NCI-H1105 treated with DMSO at 0.1 percent for 48 hours (cell line): ENCODE results near the gene KCTD18.

Experiments
- DNase-seq: peaks from one replicate; lab custom pipeline; 2025; lab: John Stamatoyannopoulos, UW

Gene KCTD18

GRCh38 chr2:200484934-200485333 lies 24.9 kb downstream of the KCTD18 start:
- DNase-seq, result no peak

- peak; percentile 25 for DNase-seq
Observed at GRCh38 chr2:200483729-200484198, 26.1 kb downstream of the KCTD18 start.

- no peak for DNase-seq
Observed at GRCh38 chr2:200482194-200482593, 27.7 kb downstream of the KCTD18 start.

GRCh38 chr2:200479692-200480265 lies 30.1 kb downstream of the KCTD18 start:
- no peak for DNase-seq

DNA sequence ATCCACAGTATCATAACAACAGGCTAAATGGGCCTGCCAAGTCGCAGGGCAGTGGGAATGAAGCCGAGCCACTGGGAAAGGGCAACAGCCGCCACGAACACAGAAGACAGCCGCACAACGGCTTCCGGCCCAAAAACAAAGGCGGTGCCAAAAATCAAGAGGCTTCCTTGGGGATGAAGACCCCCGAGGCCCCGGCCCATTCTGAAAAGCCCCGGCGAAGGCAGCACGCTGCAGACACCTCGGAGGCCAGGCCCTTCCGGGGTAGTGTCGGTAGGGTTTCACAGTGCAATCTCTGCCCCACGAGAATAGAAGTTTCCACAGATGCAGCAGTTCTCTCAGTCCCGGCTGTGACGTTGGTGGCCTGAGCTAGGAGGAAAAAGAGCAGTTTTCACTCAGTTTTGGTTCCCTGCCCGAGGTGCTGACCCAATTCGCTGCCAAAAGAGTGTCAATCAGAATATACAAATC lies 32.2 kb downstream of the KCTD18 start:
- no peak for DNase-seq

DNA sequence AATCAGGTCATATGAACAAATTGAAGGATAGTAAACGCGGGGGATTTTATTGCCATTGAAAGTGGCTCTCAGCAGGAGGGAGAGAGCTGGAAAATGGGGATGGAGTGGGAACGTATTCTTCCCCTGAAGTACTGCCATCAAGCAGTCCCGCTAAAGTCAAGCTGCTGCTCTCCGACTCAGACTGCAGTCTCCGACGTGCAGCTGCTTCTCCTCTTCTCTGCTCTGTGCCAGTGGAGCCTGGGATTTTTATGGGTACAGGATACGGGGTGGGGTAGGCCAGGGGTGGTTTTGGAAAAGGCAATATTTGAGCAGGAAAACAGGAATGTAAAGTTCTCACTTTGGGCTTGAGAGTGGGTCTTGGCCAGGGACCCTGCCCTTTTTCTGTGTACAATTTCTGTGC lies 33.0 kb downstream of the KCTD18 start:
- no peak for DNase-seq

DNA sequence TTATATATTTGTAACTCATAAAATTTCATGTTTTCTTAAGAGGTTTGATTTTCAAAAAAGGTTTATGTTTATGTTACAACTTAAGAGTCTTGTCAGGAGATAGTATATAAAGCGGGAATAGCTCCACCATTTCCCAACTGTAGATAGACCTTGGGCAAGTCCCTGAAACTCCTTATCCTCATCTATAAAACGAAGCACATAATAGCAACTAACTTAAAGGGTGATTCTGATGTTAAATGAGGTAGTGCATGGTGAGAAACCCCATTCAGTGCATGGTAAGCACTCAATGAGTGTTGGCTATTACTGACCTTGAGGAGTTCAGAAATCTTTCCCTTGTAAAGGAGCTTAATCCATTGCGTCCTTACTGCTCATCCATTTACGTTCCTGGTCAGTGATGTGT lies 34.1 kb downstream of the KCTD18 start:
- no peak for DNase-seq

GRCh38 chr2:200472853-200473464 lies 36.9 kb downstream of the KCTD18 start:
- DNase-seq, result no peak

DNA sequence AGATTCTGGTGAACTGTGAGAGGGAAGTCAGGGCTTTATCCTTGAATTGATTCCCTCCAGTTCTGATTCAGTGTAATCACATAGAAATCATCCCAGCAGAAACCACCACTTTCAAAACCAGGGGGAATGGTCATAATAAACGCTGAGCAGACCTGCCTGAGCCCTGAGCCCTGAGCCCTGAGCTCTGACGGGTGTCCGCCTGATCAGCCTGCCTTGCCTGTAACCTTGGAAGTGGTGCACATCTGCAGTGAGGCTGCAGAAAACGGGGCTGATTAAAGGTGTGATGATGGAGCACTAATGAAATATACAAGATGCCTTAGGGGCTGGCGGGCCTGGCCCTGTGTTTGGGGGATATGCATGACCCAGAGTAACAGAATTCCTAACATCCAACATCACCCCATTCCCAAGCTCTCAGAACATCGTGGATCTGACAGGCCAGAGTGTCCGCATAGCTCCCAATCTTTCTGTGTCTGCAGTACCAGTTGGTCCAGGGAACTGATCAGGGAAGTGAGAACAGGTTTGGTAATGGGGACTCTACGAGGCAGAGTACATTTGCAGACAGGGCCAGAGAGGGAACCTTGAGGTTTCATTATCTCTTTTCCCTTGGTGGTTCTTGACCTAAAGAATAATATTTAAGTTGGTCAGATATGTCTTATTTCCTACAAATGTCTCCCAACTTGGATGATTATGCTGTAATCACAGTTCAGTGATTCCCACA lies 37.8 kb downstream of the KCTD18 start:
- no peak for DNase-seq

DNA sequence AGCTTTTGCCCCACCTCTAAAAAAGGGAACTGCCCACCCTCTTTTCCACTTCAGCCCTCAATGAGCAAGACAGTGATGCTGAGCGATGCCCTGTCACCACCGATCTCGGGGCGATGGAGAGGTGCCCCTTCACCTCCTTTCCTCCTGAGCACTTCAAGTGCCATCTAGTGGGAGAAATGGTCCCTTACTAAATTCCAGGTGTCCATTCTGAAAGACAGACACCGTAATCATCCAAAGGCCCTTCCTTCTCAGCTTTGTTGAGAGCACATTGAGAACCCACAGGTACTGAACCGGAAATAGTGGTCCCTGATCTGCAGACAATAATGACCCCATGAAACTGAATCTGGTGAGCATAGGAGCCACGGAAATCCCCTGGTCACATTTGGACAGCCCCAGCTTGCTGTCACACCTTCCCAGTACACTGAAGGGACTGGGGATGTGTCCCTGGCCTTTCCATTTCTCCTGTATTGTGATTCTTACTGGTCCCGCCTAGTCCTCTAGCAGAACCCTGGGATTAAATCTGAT lies 38.5 kb downstream of the KCTD18 start:
- peak; percentile 32 for DNase-seq

DNA sequence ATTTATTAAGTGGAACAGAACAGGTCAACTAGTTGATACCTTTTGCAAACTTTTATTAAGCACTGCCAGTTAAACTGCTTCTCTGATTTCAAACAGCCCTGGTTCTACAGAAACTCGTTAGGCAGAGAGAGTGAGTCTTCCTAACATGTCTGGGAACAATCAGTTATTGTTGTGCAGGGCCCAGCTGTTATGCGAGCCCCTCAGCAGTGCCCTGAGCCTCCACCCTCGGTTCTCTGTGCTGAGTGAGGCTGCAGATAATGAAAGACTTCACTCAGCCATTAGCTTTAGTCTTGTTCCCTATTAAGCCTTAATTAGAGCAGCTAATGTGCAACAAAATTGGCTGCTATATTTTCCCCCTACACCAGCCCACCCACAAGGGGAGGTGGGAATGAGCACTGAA lies 39.6 kb downstream of the KCTD18 start:
- no peak for DNase-seq

- DNase-seq, result no peak
Observed at GRCh38 chr2:200469708-200470211, 40.1 kb downstream of the KCTD18 start.

DNA sequence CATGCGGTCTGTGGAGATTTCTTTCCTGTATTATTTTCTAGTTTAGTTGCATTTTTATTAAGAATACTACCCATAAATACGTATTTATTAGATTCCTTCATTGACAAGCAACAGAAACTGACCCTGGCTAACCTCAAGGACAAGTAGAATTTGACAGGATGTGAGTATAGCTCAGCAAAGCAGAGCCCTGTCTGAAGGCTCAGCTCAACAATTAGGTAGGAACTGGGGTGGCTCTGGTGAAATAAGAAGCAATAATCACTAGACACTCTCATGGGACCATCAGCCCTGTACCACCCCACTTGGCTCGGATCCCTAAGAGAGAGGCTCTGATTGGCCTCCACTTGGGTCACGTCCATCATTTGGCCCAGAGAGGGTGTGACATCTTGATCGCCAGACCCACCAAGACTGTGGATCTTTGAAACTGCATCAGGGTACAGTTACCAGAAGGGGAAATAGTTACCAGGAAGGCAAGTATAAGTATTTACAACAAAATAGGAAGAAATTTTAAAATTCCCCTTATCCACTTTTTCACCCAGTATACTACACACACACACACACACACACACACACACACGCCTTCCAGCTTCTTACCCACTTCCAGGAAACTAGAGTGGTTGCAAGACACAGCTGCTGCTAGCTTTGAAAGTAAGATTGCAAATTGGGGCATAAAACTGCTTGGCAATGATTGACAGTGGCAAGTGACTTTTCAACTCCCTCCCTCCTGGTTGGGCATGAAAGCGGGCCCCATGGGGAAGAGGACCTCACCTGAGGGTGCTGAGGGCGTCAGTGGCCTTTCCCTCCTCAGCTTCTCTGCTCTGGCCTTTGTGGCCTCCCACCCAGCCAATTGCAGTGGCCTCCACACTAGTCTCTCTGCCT lies 41.8 kb downstream of the KCTD18 start:
- DNase-seq, result no peak

- DNase-seq, result no peak
Observed at GRCh38 chr2:200466425-200467418, 43.1 kb downstream of the KCTD18 start.

- DNase-seq, result no peak
Observed at GRCh38 chr2:200463452-200463851, 46.4 kb downstream of the KCTD18 start.

- no peak for DNase-seq
Observed at GRCh38 chr2:200461846-200462710, 47.8 kb downstream of the KCTD18 start.

- DNase-seq, result no peak
Observed at GRCh38 chr2:200459101-200459500, 50.8 kb downstream of the KCTD18 start.

DNA sequence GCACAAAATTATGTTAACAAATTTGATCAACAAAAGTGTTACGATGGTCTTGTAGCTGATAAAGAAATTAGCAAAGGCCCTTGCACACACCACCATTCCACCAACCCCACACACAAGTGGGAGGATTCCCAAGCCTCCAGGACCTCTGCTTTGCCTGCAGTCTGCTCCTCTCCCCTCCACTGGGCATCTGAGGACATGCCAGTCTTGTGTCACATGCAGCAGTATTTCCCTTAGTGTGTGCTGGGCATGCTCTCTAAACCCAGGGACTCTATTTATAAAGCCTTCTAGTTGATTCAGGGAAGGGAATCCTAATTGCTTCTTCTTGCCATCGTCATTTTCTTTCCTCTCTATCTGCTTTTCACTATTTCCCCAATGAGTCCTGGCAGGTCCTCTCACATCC lies 53.3 kb downstream of the KCTD18 start:
- DNase-seq, result no peak

DNA sequence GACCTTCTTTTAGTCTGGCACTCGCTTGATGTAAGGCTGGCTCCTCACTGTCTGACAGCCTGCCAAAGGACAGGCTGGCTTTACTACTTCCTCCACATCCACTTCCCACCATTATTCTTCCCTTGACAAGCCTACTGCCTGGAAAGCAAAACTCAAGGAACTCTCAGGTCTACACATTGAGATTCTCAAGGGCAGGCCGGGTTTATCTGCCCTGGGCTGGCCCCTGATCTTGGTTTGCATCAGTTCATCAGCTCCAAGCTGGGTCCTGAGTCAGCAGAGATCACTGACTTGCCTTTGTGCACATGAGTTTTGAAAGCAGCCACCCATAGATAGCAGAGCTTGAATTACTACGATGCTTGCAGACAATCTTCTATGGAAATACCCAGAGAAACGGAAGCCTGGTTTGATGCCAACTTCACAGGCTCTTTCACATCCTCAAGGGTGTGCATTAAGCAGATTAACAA lies 53.9 kb downstream of the KCTD18 start:
- DNase-seq, result no peak
